Neural cell (in vitro differentiated cells): Measurements from ENCODE around the gene WDFY1.

ENCODE experiments used
- POLR2AphosphoS5 ChIP-seq: IDR thresholded peaks from 2 replicates; pipeline ENCODE4 v1.6.1; 2012
- REST ChIP-seq: IDR thresholded peaks from 2 replicates; pipeline ENCODE4 v1.6.1; 2012; ENCODE audit warnings: borderline replicate concordance

GRCh38 chr2:223969315-223969714 lies 24.2 kb upstream of the WDFY1 start:
- TF ChIP-seq POLR2AphosphoS5 = no peak
- no peak for TF ChIP-seq REST
